Erythroblast (primary cell): ENCODE measurements around the gene DOCK4.

ENCODE experiments used
- GATA1 ChIP-seq: IDR thresholded peaks from 2 replicates; pipeline ENCODE4 v1.6.1; 2011; ENCODE audit warnings: low read depth, mild to moderate bottlenecking, control low read depth, low read length, moderate library complexity
- POLR2A ChIP-seq: IDR thresholded peaks from 2 replicates; pipeline ENCODE4 v1.6.1; 2011; ENCODE audit warnings: mild to moderate bottlenecking, low read length

- TF ChIP-seq POLR2A (no peak), GATA1 (no peak)
These were observed 138.3 kb downstream of the DOCK4 start for GRCh38 chr7:112067632-112068540.
